H9 (cell line): ENCODE measurements around the gene ST3GAL5. TPM values are rescaled to one million over a fixed set of nuclear protein-coding genes. Genes with fewer than 3 reads are reported as not detected.

ENCODE experiments used
- DNase-seq: peaks from one replicate; pipeline ENCODE4 v3.0.0-alpha.2; 2017
- H2AFZ ChIP-seq: one replicate; pipeline ENCODE4 v1.6.1; 2013; ENCODE audit warnings: mild to moderate bottlenecking, low read length, control low read depth, moderate library complexity
- H2AK5ac ChIP-seq: 2 replicates; pipeline ENCODE4 v1.6.1; 2013; ENCODE audit warnings: low read length, control low read depth, mixed read lengths; ENCODE audit not compliant: insufficient read length
- H2BK120ac ChIP-seq: one replicate; pipeline ENCODE4 v1.6.1; 2013; ENCODE audit warnings: low read depth, mild to moderate bottlenecking, low read length, control low read depth, inconsistent platforms; ENCODE audit not compliant: poor library complexity, severe bottlenecking
- H2BK12ac ChIP-seq: 2 replicates; pipeline ENCODE4 v1.6.1; 2013; ENCODE audit warnings: low read length, control low read depth, mixed read lengths, low read depth; ENCODE audit not compliant: insufficient read length
- H2BK15ac ChIP-seq: 2 replicates; pipeline ENCODE4 v1.6.1; 2013; ENCODE audit warnings: low read depth, low read length, control low read depth
- H2BK20ac ChIP-seq: one replicate; pipeline ENCODE4 v1.6.1; 2013; ENCODE audit warnings: low read depth, mild to moderate bottlenecking, low read length, control low read depth, inconsistent platforms; ENCODE audit not compliant: poor library complexity, severe bottlenecking
- H2BK5ac ChIP-seq: 2 replicates; pipeline ENCODE4 v1.6.1; 2013; ENCODE audit warnings: low read length, control low read depth, mixed read lengths; ENCODE audit not compliant: insufficient read length
- H3K14ac ChIP-seq: 2 replicates; pipeline ENCODE4 v1.6.1; 2013; ENCODE audit warnings: low read length, control low read depth; ENCODE audit not compliant: insufficient read depth
- H3K18ac ChIP-seq: 2 replicates; pipeline ENCODE4 v1.6.1; 2013; ENCODE audit warnings: low read depth, mild to moderate bottlenecking, mixed read lengths, low read length, control low read depth; ENCODE audit not compliant: insufficient read length
- H3K23ac ChIP-seq: 2 replicates; pipeline ENCODE4 v1.6.1; 2013; ENCODE audit warnings: low read length, control low read depth, mixed read lengths, low read depth; ENCODE audit not compliant: insufficient read length
- H3K23me2 ChIP-seq: 2 replicates; pipeline ENCODE4 v1.6.1; 2013; ENCODE audit warnings: low read depth, mild to moderate bottlenecking, mixed read lengths, low read length, control low read depth; ENCODE audit not compliant: insufficient read length, poor library complexity, severe bottlenecking
- H3K27ac ChIP-seq: 2 replicates; pipeline ENCODE4 v1.5.1; 2013; ENCODE audit warnings: low read length, control low read depth, mixed read lengths, low read depth; ENCODE audit not compliant: insufficient read length
- H3K27me3 ChIP-seq: 2 replicates; pipeline ENCODE4 v1.6.1; 2013; ENCODE audit warnings: low read length, control low read depth, inconsistent platforms; ENCODE audit not compliant: insufficient read depth
- H3K4ac ChIP-seq: 2 replicates; pipeline ENCODE4 v1.6.1; 2013; ENCODE audit warnings: low read depth, mild to moderate bottlenecking, control low read depth, inconsistent platforms, low read length, moderate library complexity
- H3K4me1 ChIP-seq: 2 replicates; pipeline ENCODE4 v1.6.1; 2013; ENCODE audit warnings: low read length, control low read depth, inconsistent platforms; ENCODE audit not compliant: insufficient read depth
- H3K4me2 ChIP-seq: 2 replicates; pipeline ENCODE4 v1.6.1; 2013; ENCODE audit warnings: low read length, control low read depth, mixed read lengths; ENCODE audit not compliant: insufficient read length, insufficient read depth
- H3K56ac ChIP-seq: 2 replicates; pipeline ENCODE4 v1.6.1; 2013; ENCODE audit warnings: low read depth, mild to moderate bottlenecking, mixed read lengths, low read length, control low read depth; ENCODE audit not compliant: insufficient read length
- H3K79me1 ChIP-seq: 2 replicates; pipeline ENCODE4 v1.6.1; 2013; ENCODE audit warnings: low read depth, mild to moderate bottlenecking, moderate library complexity, low read length, control low read depth, inconsistent platforms; ENCODE audit not compliant: insufficient read depth, poor library complexity, severe bottlenecking
- H3K79me2 ChIP-seq: 2 replicates; pipeline ENCODE4 v1.6.1; 2013; ENCODE audit warnings: low read length, control low read depth, inconsistent platforms; ENCODE audit not compliant: insufficient read depth
- H3K9ac ChIP-seq: 2 replicates; pipeline ENCODE4 v1.6.1; 2013; ENCODE audit warnings: low read length, control low read depth, mixed read lengths; ENCODE audit not compliant: insufficient read length; ENCODE audit errors: extremely low read depth
- H3K9me3 ChIP-seq: one replicate; pipeline ENCODE4 v1.6.1; 2013; ENCODE audit warnings: low read depth, low read length, inconsistent platforms; ENCODE audit not compliant: control insufficient read depth
- H3T11ph ChIP-seq: one replicate; pipeline ENCODE4 v1.6.1; 2013; ENCODE audit warnings: mild to moderate bottlenecking, low read length, control low read depth, inconsistent platforms
- H4K20me1 ChIP-seq: one replicate; pipeline ENCODE4 v1.6.1; 2013; ENCODE audit not compliant: control insufficient read depth, insufficient read length, insufficient read depth
- H4K5ac ChIP-seq: 2 replicates; pipeline ENCODE4 v1.6.1; 2013; ENCODE audit warnings: low read depth, mild to moderate bottlenecking, mixed read lengths, low read length, control low read depth; ENCODE audit not compliant: insufficient read length
- H4K8ac ChIP-seq: replicated peaks from 2 replicates; pipeline ENCODE4 v1.6.1; 2013; ENCODE audit warnings: low read length, control low read depth, mixed read lengths, low read depth; ENCODE audit not compliant: insufficient read length
- H4K91ac ChIP-seq: 2 replicates; pipeline ENCODE4 v1.6.1; 2013; ENCODE audit warnings: low read depth, mild to moderate bottlenecking, moderate library complexity, mixed read lengths, low read length, control low read depth; ENCODE audit not compliant: insufficient read length
- H3K27ac Mint-ChIP-seq, 3 experiments: 2 replicates in 2 of 3; 3 replicates in 1 of 3; pipeline ENCODE4 v1.8.0; 2020 to 2021; ENCODE audit warnings: mixed read lengths in 3 of 3, mild to moderate bottlenecking in 1 of 3, moderate library complexity in 1 of 3
- H3K27me3 Mint-ChIP-seq: 2 replicates; pipeline ENCODE4 v1.8.0; 2021; ENCODE audit warnings: low read depth, mild to moderate bottlenecking, moderate library complexity, mixed read lengths
- H3K36me3 Mint-ChIP-seq, 3 experiments: 2 replicates in 2 of 3; 3 replicates in 1 of 3; pipeline ENCODE4 v1.8.0; 2020 to 2021; ENCODE audit warnings: low read depth in 3 of 3, mixed read lengths in 3 of 3; ENCODE audit not compliant: insufficient read depth in 1 of 3
- H3K4me1 Mint-ChIP-seq, 2 experiments: 2 replicates each; pipeline ENCODE4 v1.8.0; 2020; ENCODE audit warnings: mixed read lengths in 2 of 2
- H3K4me3 Mint-ChIP-seq, 2 experiments: 2 replicates in 1 of 2; 3 replicates in 1 of 2; pipeline ENCODE4 v1.8.0; 2020 to 2021; ENCODE audit warnings: mild to moderate bottlenecking in 2 of 2, mixed read lengths in 2 of 2, moderate library complexity in 1 of 2
- H3K9me3 Mint-ChIP-seq, 2 experiments: 2 replicates in 1 of 2; 3 replicates in 1 of 2; pipeline ENCODE4 v1.8.0; 2020; ENCODE audit warnings: mild to moderate bottlenecking in 2 of 2, mixed read lengths in 2 of 2, moderate library complexity in 1 of 2
- WGBS: extraction: QIAGEN DNeasy Blood & Tissue Kit; methylation state at CpG from one replicate; pipeline ENCODE4 v1.1.7; 2013; ENCODE audit warnings: missing lambda C conversion rate, low lambda C conversion rate, mixed read lengths; ENCODE audit not compliant: insufficient read length; ENCODE audit errors: extremely low coverage; 5-methylcytosine and 5-hydroxymethylcytosine counted together
- total RNA-seq: library from RNA; stranded (reverse); gene quantifications from 2 replicates; pipeline ENCODE4 v1.2.1, GENCODE V29; 2021
- TF ChIP-seq, protein P1 (sequence below): fragments of 200-600 bp; sonication (generic); conservative IDR thresholded peaks from 3 replicates; pipeline ENCODE4 v1.8.0; 2021; ENCODE audit warnings: antibody characterized with exemption, mild to moderate bottlenecking

The ST3GAL5 gene
- total RNA-seq, 1 experiment from 2014 or later: 3.3 TPM

DNA sequence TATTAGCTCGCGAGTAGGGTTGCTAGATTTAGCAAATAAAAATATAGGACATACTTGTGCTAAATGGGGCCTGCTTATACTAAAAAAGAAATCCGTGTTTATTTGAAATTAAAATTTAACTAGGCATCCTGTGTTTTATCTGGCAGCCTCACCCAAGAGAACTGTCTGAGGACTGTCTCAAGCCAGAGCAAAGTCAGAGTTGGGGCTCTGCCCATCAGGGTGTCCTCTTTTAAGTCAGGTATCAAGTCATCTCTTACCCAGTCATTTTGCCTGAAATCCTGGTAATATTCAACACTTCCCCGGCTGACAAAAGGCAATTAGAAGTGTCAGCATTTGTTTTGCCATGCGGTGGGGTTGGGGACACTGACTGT is 48.3 kb upstream of the ST3GAL5 start:
- H2AFZ ChIP-seq: no peak overlapping the region

More for the DNA sequence above, 48.3 kb upstream of the ST3GAL5 start:
- Histone ChIP-seq H4K20me1 (no peaks in the 10 kb centered on the region), H3K27me3 (no peaks in the 10 kb centered on the region), H3K14ac (no peak overlapping the region; the same call in 1 of the 2 replicates), H3K79me1 (no peaks in the 10 kb centered on the region), H3K23me2 (no peaks in the 10 kb centered on the region), H2BK120ac (no peak overlapping the region), H4K8ac (no peak overlapping the region), H3K27ac (no peak overlapping the region), H3K4me1 (no peaks in the 10 kb centered on the region; the same call in 1 of the 2 replicates), H2BK20ac (no peak overlapping the region), H3K56ac (no peak overlapping the region), H3K9me3 (no peaks in the 10 kb centered on the region), H3K18ac (no peak overlapping the region), H3K23ac (no peak overlapping the region), H3K4ac (no peak overlapping the region), H2BK5ac (no peak overlapping the region), H3T11ph (no peak overlapping the region), H2BK15ac (no peak overlapping the region), H4K91ac (no peak overlapping the region), H4K5ac (no peak overlapping the region), H3K79me2 (no peaks in the 10 kb centered on the region), H2BK12ac (no peak overlapping the region), H3K4me2 (no peak overlapping the region), H3K9ac (no peak overlapping the region), H2AK5ac (no peak overlapping the region)
- Mint-ChIP-seq H3K9me3 (peaks cover 12 to 13% of the 10 kb centered on the region in 2 experiments), H3K36me3 (peaks cover 1 to 14% (median 7%) of the 10 kb centered on the region in 3 experiments; a peak in 5 of 7 replicates), H3K27me3 (peaks cover 2% of the 10 kb centered on the region; the same call in 1 of the 2 replicates), H3K27ac (no peak overlapping the region; a peak in 1 of 7 replicates), H3K4me3 (no peak overlapping the region), H3K4me1 (peaks cover 14 to 15% of the 10 kb centered on the region in 2 experiments)
- WGBS: no CpG with 5 or more reads among the region's 5 CpGs
- TF ChIP-seq, protein P1, sequence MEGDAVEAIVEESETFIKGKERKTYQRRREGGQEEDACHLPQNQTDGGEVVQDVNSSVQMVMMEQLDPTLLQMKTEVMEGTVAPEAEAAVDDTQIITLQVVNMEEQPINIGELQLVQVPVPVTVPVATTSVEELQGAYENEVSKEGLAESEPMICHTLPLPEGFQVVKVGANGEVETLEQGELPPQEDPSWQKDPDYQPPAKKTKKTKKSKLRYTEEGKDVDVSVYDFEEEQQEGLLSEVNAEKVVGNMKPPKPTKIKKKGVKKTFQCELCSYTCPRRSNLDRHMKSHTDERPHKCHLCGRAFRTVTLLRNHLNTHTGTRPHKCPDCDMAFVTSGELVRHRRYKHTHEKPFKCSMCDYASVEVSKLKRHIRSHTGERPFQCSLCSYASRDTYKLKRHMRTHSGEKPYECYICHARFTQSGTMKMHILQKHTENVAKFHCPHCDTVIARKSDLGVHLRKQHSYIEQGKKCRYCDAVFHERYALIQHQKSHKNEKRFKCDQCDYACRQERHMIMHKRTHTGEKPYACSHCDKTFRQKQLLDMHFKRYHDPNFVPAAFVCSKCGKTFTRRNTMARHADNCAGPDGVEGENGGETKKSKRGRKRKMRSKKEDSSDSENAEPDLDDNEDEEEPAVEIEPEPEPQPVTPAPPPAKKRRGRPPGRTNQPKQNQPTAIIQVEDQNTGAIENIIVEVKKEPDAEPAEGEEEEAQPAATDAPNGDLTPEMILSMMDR: no peak
- DNase-seq: no peak
